Measurements from ENCODE around the gene MBD2. TPM values are rescaled to one million over a fixed set of nuclear protein-coding genes. Genes with fewer than 3 reads are reported as not detected.
A peak's percentile ranks its signal among the peaks of the same experiment; 100 is the strongest.

The MBD2 gene
- 26.1 and 36.1 TPM in 2 replicates for total RNA-seq

GRCh38 chr18:54224379-54225014 is at the start of gene MBD2:
Gene MBD2, minus strand, starts transcription at chr18:54224669. Its CDS starts 110 bp downstream, at chr18:54224559.

Small RNA genes within 50 kb of the gene (small RNA-seq; reads per million reads assigned to genes)
- 186 reads per million, percentile 99 among the genes with 10 or more reads in this experiment for gene SNORA37

Other genes starting within 250 kb of the MBD2 start
- 21.4 and 22.2 TPM in 2 replicates for gene POLI, start 44.8 kb upstream of the MBD2 start, total RNA-seq
- gene STARD6, start 133.2 kb upstream of the MBD2 start, total RNA-seq, result 0.29 and 0.33 TPM in 2 replicates
- 3.9 and 7.0 TPM in 2 replicates for gene C18orf54, start 133.2 kb upstream of the MBD2 start, total RNA-seq